ENCODE data around the gene CCDC90B. TPM values are rescaled to one million over a fixed set of nuclear protein-coding genes. Genes with fewer than 3 reads are reported as not detected.

Gene CCDC90B
- total and polyA plus RNA-seq, 2 of the 13 experiments (the other 11 are each of a cell fraction or from before 2014, with no cell fraction given), result 17.1 to 46.1 TPM

- TF ChIP-seq HOXA7 (CRISPR knock-in tag; IDR thresholded peaks at IDR 0.05) (no peak), ZNF121 (CRISPR knock-in tag; IDR thresholded peaks at IDR 0.05) (no peak), JARID2 (CRISPR knock-in tag; IDR thresholded peaks at IDR 0.05; ENCODE audit: insufficient replicate concordance) (no peak), BORCS8-MEF2B (CRISPR knock-in tag; IDR thresholded peaks at IDR 0.05) (peak; percentile 77), MED8 (CRISPR knock-in tag; IDR thresholded peaks at IDR 0.05; ENCODE audit: insufficient replicate concordance) (peak; percentile 43), ETS1 (CRISPR knock-in tag; IDR thresholded peaks at IDR 0.05) (no peak), ZNF143 (CRISPR knock-in tag; IDR thresholded peaks at IDR 0.05) (peak; percentile 94), ZFP36 (IDR thresholded peaks at IDR 0.05; ENCODE audit: borderline replicate concordance, low read depth, low read length, partially characterized antibody) (no peak), SSRP1 (CRISPR knock-in tag; IDR thresholded peaks at IDR 0.05) (no peak), ZNF326 (CRISPR knock-in tag; IDR thresholded peaks at IDR 0.05; ENCODE audit: borderline replicate concordance) (no peak)
- TF ChIP-seq, protein P1, sequence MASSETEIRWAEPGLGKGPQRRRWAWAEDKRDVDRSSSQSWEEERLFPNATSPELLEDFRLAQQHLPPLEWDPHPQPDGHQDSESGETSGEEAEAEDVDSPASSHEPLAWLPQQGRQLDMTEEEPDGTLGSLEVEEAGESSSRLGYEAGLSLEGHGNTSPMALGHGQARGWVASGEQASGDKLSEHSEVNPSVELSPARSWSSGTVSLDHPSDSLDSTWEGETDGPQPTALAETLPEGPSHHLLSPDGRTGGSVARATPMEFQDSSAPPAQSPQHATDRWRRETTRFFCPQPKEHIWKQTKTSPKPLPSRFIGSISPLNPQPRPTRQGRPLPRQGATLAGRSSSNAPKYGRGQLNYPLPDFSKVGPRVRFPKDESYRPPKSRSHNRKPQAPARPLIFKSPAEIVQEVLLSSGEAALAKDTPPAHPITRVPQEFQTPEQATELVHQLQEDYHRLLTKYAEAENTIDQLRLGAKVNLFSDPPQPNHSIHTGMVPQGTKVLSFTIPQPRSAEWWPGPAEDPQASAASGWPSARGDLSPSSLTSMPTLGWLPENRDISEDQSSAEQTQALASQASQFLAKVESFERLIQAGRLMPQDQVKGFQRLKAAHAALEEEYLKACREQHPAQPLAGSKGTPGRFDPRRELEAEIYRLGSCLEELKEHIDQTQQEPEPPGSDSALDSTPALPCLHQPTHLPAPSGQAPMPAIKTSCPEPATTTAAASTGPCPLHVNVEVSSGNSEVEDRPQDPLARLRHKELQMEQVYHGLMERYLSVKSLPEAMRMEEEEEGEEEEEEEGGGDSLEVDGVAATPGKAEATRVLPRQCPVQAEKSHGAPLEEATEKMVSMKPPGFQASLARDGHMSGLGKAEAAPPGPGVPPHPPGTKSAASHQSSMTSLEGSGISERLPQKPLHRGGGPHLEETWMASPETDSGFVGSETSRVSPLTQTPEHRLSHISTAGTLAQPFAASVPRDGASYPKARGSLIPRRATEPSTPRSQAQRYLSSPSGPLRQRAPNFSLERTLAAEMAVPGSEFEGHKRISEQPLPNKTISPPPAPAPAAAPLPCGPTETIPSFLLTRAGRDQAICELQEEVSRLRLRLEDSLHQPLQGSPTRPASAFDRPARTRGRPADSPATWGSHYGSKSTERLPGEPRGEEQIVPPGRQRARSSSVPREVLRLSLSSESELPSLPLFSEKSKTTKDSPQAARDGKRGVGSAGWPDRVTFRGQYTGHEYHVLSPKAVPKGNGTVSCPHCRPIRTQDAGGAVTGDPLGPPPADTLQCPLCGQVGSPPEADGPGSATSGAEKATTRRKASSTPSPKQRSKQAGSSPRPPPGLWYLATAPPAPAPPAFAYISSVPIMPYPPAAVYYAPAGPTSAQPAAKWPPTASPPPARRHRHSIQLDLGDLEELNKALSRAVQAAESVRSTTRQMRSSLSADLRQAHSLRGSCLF (CRISPR knock-in tag; IDR thresholded peaks at IDR 0.05; ENCODE audit: borderline replicate concordance), result peak; percentile 23; the same call in 1 of the 2 replicates
- TF ChIP-seq, protein P2, sequence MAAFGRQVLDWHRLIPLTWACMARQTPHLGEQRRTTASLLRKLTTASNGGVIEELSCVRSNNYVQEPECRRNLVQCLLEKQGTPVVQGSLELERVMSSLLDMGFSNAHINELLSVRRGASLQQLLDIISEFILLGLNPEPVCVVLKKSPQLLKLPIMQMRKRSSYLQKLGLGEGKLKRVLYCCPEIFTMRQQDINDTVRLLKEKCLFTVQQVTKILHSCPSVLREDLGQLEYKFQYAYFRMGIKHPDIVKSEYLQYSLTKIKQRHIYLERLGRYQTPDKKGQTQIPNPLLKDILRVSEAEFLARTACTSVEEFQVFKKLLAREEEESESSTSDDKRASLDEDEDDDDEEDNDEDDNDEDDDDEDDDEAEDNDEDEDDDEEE (CRISPR knock-in tag; IDR thresholded peaks at IDR 0.05), result peak; percentile 61; the same call in 1 of the 2 replicates
- TF ChIP-seq, protein P3, sequence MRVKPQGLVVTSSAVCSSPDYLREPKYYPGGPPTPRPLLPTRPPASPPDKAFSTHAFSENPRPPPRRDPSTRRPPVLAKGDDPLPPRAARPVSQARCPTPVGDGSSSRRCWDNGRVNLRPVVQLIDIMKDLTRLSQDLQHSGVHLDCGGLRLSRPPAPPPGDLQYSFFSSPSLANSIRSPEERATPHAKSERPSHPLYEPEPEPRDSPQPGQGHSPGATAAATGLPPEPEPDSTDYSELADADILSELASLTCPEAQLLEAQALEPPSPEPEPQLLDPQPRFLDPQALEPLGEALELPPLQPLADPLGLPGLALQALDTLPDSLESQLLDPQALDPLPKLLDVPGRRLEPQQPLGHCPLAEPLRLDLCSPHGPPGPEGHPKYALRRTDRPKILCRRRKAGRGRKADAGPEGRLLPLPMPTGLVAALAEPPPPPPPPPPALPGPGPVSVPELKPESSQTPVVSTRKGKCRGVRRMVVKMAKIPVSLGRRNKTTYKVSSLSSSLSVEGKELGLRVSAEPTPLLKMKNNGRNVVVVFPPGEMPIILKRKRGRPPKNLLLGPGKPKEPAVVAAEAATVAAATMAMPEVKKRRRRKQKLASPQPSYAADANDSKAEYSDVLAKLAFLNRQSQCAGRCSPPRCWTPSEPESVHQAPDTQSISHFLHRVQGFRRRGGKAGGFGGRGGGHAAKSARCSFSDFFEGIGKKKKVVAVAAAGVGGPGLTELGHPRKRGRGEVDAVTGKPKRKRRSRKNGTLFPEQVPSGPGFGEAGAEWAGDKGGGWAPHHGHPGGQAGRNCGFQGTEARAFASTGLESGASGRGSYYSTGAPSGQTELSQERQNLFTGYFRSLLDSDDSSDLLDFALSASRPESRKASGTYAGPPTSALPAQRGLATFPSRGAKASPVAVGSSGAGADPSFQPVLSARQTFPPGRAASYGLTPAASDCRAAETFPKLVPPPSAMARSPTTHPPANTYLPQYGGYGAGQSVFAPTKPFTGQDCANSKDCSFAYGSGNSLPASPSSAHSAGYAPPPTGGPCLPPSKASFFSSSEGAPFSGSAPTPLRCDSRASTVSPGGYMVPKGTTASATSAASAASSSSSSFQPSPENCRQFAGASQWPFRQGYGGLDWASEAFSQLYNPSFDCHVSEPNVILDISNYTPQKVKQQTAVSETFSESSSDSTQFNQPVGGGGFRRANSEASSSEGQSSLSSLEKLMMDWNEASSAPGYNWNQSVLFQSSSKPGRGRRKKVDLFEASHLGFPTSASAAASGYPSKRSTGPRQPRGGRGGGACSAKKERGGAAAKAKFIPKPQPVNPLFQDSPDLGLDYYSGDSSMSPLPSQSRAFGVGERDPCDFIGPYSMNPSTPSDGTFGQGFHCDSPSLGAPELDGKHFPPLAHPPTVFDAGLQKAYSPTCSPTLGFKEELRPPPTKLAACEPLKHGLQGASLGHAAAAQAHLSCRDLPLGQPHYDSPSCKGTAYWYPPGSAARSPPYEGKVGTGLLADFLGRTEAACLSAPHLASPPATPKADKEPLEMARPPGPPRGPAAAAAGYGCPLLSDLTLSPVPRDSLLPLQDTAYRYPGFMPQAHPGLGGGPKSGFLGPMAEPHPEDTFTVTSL (CRISPR knock-in tag; IDR thresholded peaks at IDR 0.05; ENCODE audit: borderline replicate concordance), result peak; percentile 39; the same call in 1 of the 2 replicates
- TF ChIP-seq, protein P4, sequence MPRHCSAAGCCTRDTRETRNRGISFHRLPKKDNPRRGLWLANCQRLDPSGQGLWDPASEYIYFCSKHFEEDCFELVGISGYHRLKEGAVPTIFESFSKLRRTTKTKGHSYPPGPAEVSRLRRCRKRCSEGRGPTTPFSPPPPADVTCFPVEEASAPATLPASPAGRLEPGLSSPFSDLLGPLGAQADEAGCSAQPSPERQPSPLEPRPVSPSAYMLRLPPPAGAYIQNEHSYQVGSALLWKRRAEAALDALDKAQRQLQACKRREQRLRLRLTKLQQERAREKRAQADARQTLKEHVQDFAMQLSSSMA (CRISPR knock-in tag; IDR thresholded peaks at IDR 0.05), result no peak
Measured at GRCh38 chr11:83285771-83286528, at the start of gene CCDC90B (continued).

Measured in HepG2 (cell line).